GM18511 (cell line): ENCODE measurements around the gene NKAIN2.
A peak's percentile ranks its signal among the peaks of the same experiment; 100 is the strongest.

ENCODE experiments used
- ATAC-seq: cut with Tn5 transposase; IDR thresholded peaks from one replicate; pipeline ENCODE4 v1.9.1; 2021; ENCODE audit warnings: mild to moderate bottlenecking, moderate library complexity; ENCODE audit not compliant: unreplicated experiment

Gene NKAIN2

GRCh38 chr6:123803504-123804013, at the start of gene NKAIN2:
Gene NKAIN2, plus strand, starts transcription at chr6:123803865.
- peak; percentile 37 for ATAC-seq

GRCh38 chr6:123759472-123759871, 44.2 kb upstream of the NKAIN2 start:
- ATAC-seq, result no peak

DNA sequence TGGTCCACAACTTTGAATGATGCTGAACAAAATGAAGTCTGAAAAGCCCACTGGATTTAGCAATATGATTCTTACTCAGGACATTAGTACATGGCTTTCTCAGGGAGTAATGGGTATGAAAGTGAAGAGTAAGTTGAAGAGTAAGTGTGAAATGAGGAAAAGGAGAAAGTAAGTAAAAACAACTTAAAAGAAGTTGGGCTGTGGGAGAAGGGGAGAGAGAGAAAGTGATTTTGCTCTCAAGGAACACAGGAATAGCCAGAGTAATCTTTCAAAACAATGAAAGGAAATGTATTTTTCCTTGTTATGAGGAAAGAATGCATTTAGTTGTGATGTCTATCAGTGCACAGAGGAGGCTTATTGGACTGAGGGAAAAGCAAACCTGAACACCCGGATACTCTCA, 39.8 kb upstream of the NKAIN2 start:
- no peak for ATAC-seq

GRCh38 chr6:123764722-123765121, 38.9 kb upstream of the NKAIN2 start:
- no peak for ATAC-seq

DNA sequence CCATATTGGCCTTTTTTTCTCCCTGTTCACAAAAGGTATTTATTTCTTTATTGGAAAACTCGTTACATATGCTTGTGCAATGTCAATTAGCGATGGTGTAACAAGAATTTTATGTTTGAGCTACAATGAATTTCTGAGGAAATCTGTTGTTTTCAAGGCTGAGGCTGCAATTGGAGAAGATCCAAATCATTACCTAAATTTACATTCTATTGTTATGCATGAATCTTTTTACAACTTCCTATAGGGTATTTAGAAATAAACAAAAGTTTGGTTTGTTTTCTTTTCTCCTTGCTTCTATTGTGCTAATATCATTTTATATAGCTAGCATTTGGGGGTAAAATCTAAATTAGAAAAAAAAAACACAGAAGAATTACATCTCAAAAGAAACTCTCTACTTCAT, 34.7 kb upstream of the NKAIN2 start:
- no peak for ATAC-seq

GRCh38 chr6:123769431-123769830, 34.2 kb upstream of the NKAIN2 start:
- peak; percentile 2 for ATAC-seq

DNA sequence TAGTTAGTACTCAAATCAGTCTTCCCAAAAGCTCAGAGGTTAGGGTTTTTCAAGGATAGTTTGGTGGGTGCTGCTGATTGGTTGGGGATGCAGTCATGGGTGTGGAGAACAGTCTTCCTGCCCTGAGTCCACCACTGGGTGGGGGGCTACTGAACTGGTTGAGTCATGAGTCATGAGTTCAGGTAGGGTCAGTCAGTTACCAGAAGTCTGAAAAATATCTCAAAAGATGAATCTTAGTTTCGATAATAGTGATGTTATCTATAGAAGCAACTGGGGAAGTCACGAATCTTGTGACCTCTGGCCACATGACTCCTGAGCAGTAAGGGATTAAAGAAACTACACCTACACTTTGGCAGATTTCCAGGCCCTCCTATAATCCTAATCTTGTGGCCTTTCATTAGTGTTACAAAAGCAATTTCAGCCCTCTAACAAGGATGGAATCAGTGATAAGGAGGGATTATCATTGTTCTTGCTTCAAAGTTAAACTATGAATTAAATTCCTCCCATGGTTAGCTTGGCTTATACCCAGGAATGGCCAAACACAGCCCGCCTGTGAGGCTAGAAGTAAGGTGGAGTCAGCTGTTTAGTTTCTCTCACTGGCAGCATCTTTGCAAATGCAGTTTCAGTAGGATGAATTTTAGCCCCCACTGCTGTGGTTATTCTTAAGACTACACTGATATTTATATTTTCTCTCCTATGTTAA, 33.3 kb upstream of the NKAIN2 start:
- peak; percentile 74 for ATAC-seq

- ATAC-seq, result no peak
Measured at GRCh38 chr6:123771126-123771525, 32.5 kb upstream of the NKAIN2 start.

- peak; percentile 57 for ATAC-seq
Measured at GRCh38 chr6:123777563-123777962, 26.1 kb upstream of the NKAIN2 start.

DNA sequence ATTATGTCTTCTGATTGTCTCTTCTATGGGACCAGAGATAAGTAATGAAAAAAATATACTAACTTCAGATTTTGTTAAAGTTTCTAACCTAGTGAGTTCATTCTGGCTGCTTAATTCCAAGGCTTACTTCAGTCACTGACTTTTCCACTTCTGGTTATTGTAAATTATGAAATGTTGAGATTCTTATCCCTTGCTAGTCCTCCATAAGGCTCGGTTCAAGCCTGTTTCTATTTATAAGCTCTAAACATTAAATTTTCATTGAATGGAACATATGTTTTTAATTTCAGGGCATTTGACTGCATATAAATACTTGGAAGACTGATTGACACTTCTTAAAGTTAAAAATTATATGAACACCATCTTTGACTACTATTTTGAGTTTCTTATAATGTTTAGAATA, 23.6 kb upstream of the NKAIN2 start:
- no peak for ATAC-seq

DNA sequence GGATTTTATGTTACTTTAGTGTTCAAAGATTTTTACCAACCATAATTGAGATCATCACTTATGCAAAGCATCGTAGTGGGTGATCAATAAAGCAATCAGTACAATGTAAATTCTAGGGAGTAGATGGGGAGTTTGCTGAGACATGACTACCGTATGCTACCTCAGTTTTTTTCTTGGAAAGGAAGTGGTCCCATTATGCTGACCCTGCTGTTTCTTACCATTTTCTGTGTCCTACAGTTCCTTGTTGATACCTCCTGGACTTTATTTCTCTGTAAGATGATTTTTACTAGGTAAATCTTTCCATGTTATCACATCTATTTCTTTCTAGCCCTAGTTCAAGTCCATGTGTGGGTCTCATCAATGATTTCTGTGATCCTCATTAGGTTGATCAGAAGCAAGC, 19.3 kb upstream of the NKAIN2 start:
- no peak for ATAC-seq

- no peak for ATAC-seq
Measured at GRCh38 chr6:123785039-123785438, 18.6 kb upstream of the NKAIN2 start.

GRCh38 chr6:123788319-123788718, 15.3 kb upstream of the NKAIN2 start:
- peak; percentile 70 for ATAC-seq

DNA sequence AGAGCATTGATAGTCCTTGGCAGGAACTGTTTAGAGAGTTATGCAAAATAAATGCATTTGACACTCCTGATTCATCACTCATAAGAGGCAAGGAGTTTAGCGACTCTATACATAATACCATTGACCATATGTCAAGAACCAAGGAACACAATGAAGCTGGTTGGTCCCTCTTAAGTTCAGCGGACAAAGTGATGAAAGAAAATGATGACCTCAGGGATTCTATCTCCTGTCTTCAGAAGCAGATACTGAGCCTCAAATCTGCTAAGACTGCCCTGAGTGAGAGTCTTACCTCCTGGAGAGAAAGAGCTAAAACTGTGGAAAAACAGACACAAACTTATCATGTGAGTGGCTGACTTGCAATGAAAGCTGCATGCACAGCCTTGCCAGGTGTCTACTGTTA, 9.5 kb upstream of the NKAIN2 start:
- no peak for ATAC-seq

GRCh38 chr6:123794799-123795198, 8.9 kb upstream of the NKAIN2 start:
- ATAC-seq, result no peak

DNA sequence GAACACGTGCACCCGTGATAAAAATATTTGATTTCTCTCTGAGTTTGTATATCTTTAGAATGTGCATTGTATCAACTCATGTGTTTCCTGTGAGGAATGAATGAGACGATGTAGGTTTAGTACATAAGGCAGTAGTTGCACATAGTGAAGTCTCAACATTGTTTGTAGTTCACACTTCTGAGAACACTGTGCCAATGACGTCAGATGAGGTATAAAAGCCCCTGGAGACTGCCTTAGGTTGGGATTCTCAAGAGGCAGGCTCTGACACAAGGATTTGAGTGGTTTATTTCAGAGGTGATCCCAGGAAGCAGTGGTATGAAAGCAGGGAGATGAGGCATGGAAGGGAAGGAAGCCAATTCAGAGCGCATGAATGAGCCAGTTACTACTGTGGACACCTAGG, 2.6 kb upstream of the NKAIN2 start:
- ATAC-seq, result no peak

- ATAC-seq, result peak; percentile 20
Measured at GRCh38 chr6:123802351-123802696, 1.3 kb upstream of the NKAIN2 start.

- ATAC-seq, result peak; percentile 93
Measured at GRCh38 chr6:123802697-123803503, 765 bp upstream of the NKAIN2 start.

- ATAC-seq, result no peak
Measured at GRCh38 chr6:123804014-123804786, 535 bp downstream of the NKAIN2 start.

DNA sequence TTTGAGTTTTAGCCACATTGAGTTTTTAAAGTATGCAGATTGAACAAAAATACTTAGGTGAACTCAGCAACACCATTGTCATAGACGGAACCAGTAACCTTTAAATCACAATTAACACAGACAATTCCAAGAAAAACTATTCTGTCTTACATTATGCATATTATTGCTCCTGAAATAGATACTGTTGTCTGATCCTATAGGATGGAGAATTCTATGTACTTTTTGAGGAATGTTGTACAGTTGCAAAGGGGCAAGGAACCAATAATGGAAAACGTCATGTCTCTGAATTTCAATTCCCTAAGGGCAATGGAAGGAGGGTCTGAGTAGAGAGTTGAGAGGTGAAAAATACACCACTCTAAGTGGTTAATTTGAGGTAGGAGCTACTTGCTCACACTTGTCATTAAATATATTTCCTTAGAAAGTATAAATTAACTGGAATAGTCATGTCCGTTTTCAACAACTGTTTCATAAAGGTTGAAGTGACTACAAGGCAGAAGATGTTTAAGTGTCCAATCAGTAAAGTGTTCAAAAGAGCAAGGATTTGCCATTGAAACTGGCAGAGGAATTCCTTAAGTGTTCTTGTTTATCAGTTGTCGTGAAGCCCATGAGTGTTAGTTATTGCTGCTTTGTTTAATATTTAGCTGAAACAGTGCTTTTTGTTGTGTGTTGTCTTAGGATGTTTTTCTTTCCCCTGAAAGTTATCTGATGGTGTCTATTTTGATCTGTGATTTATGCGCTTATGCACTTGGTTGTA, 1.3 kb downstream of the NKAIN2 start:
- ATAC-seq, result no peak

- no peak for ATAC-seq
Measured at GRCh38 chr6:123805921-123806320, 2.3 kb downstream of the NKAIN2 start.
